Measurements from ENCODE around the gene POLR3H.
A peak's percentile ranks its signal among the peaks of the same experiment; 100 is the strongest.

Gene POLR3H

GRCh38 chr22:41582694-41583093 lies 38.4 kb upstream of the POLR3H start:
- Mint-ChIP-seq H3K27ac (peak overlapping the region in 1 of 3 experiments; percentile 65), H3K4me1 (no peaks in the 10 kb centered on the region), H3K27me3 (ENCODE audit: low read depth) (no peaks in the 10 kb centered on the region), H3K9me3 (no peaks in the 10 kb centered on the region), H3K36me3 (ENCODE audit: low read depth) (peaks cover 21% of the 10 kb centered on the region), H3K4me3 (no peak overlapping the region)
- TF ChIP-seq CTCF (IDR thresholded peaks at IDR 0.05; ENCODE audit: unreplicated experiment in 3 of 3) = no peak

- Mint-ChIP-seq H3K27ac (no peak overlapping the region), H3K4me3 (no peak overlapping the region), H3K9me3 (no peaks in the 10 kb centered on the region), H3K4me1 (peaks cover 6% of the 10 kb centered on the region), H3K27me3 (ENCODE audit: low read depth) (no peaks in the 10 kb centered on the region), H3K36me3 (ENCODE audit: low read depth) (peaks cover 21% of the 10 kb centered on the region)
- TF ChIP-seq CTCF (IDR thresholded peaks at IDR 0.05; ENCODE audit: unreplicated experiment in 3 of 3) = no peak
These were observed 35.7 kb upstream of the POLR3H start for GRCh38 chr22:41579997-41580355.

GRCh38 chr22:41579297-41579996 lies 35.2 kb upstream of the POLR3H start:
- Mint-ChIP-seq H3K9me3 (no peaks in the 10 kb centered on the region), H3K27ac (no peak overlapping the region), H3K4me3 (no peak overlapping the region), H3K4me1 (peaks cover 6% of the 10 kb centered on the region), H3K36me3 (ENCODE audit: low read depth) (peaks cover 15% of the 10 kb centered on the region), H3K27me3 (ENCODE audit: low read depth) (no peaks in the 10 kb centered on the region)
- no peak for TF ChIP-seq CTCF (IDR thresholded peaks at IDR 0.05; ENCODE audit: unreplicated experiment in 3 of 3)

- peaks cover 6% of the 10 kb centered on the region for H3K4me1 Mint-ChIP-seq
- peaks cover 13% of the 10 kb centered on the region for H3K36me3 Mint-ChIP-seq (ENCODE audit: low read depth)
- no peak overlapping the region for H3K4me3 Mint-ChIP-seq
- no peaks in the 10 kb centered on the region for H3K27me3 Mint-ChIP-seq (ENCODE audit: low read depth)
- H3K27ac Mint-ChIP-seq = no peak overlapping the region
- TF ChIP-seq CTCF (IDR thresholded peaks at IDR 0.05; ENCODE audit: unreplicated experiment in 3 of 3) = no peak
- H3K9me3 Mint-ChIP-seq = no peaks in the 10 kb centered on the region
These were observed 34.5 kb upstream of the POLR3H start for GRCh38 chr22:41578818-41579217.

GRCh38 chr22:41578114-41578513 lies 33.8 kb upstream of the POLR3H start:
- Mint-ChIP-seq H3K9me3 (no peaks in the 10 kb centered on the region), H3K27ac (no peak overlapping the region), H3K27me3 (ENCODE audit: low read depth) (no peaks in the 10 kb centered on the region), H3K36me3 (ENCODE audit: low read depth) (peaks cover 13% of the 10 kb centered on the region), H3K4me1 (peaks cover 6% of the 10 kb centered on the region), H3K4me3 (no peak overlapping the region)
- TF ChIP-seq CTCF (IDR thresholded peaks at IDR 0.05; ENCODE audit: unreplicated experiment in 3 of 3) = no peak

- peak; percentile 65 to 71 (median 65) for TF ChIP-seq CTCF (IDR thresholded peaks at IDR 0.05; ENCODE audit: unreplicated experiment in 3 of 3)
- H3K27me3 Mint-ChIP-seq (ENCODE audit: low read depth) = no peaks in the 10 kb centered on the region
- H3K4me3 Mint-ChIP-seq = no peak overlapping the region
- H3K9me3 Mint-ChIP-seq = no peaks in the 10 kb centered on the region
- H3K36me3 Mint-ChIP-seq (ENCODE audit: low read depth) = peaks cover 10% of the 10 kb centered on the region
- peaks cover 6% of the 10 kb centered on the region for H3K4me1 Mint-ChIP-seq
- H3K27ac Mint-ChIP-seq = peak overlapping the region; percentile 9 to 82 (median 33)
These were observed 32.6 kb upstream of the POLR3H start for GRCh38 chr22:41576877-41577276.

Measured in nephron (organoid).